ENCODE measurements around the gene SLC8A1. TPM values are rescaled to one million over a fixed set of nuclear protein-coding genes. Genes with fewer than 3 reads are reported as not detected.

The SLC8A1 gene
- total RNA-seq, 1 donor from 2014 or later: 4.2 TPM

GRCh38 chr2:40113272-40113968 is 338.5 kb downstream of the SLC8A1 start:
- DNase-seq (ENCODE audit: low read depth, low spot score): no peak
- H3K9me3 Mint-ChIP-seq: no peaks in the 10 kb centered on the region
- no peak overlapping the region for H3K27ac Mint-ChIP-seq (ENCODE audit: unreplicated experiment)
- no peaks in the 10 kb centered on the region for H3K27me3 Mint-ChIP-seq (ENCODE audit: low read depth)
- H3K4me3 Mint-ChIP-seq: no peak overlapping the region
- H3K4me1 Mint-ChIP-seq: peaks cover 5% of the 10 kb centered on the region
- no peak for TF ChIP-seq CTCF (conservative IDR thresholded peaks at IDR 0.05)
- H3K36me3 Mint-ChIP-seq (ENCODE audit: low read depth): no peaks in the 10 kb centered on the region

- Mint-ChIP-seq H3K27ac (ENCODE audit: unreplicated experiment) (no peak overlapping the region), H3K9me3 (peaks cover 3% of the 10 kb centered on the region), H3K36me3 (ENCODE audit: low read depth) (no peaks in the 10 kb centered on the region), H3K27me3 (ENCODE audit: low read depth) (no peaks in the 10 kb centered on the region), H3K4me1 (peaks cover 5% of the 10 kb centered on the region), H3K4me3 (no peak overlapping the region)
- no peak for DNase-seq (ENCODE audit: low read depth, low spot score)
- TF ChIP-seq CTCF (conservative IDR thresholded peaks at IDR 0.05): no peak
These were observed 342.5 kb downstream of the SLC8A1 start for GRCh38 chr2:40109381-40109780.

GRCh38 chr2:40108851-40109250 is 343.0 kb downstream of the SLC8A1 start:
- peaks cover 4% of the 10 kb centered on the region for H3K4me1 Mint-ChIP-seq
- H3K36me3 Mint-ChIP-seq (ENCODE audit: low read depth): no peaks in the 10 kb centered on the region
- no peaks in the 10 kb centered on the region for H3K27me3 Mint-ChIP-seq (ENCODE audit: low read depth)
- TF ChIP-seq CTCF (conservative IDR thresholded peaks at IDR 0.05): no peak
- H3K4me3 Mint-ChIP-seq: no peak overlapping the region
- no peak overlapping the region for H3K27ac Mint-ChIP-seq (ENCODE audit: unreplicated experiment)
- peaks cover 3% of the 10 kb centered on the region for H3K9me3 Mint-ChIP-seq
- no peak for DNase-seq (ENCODE audit: low read depth, low spot score)

- Mint-ChIP-seq H3K27me3 (ENCODE audit: low read depth) (no peaks in the 10 kb centered on the region), H3K36me3 (ENCODE audit: low read depth) (no peaks in the 10 kb centered on the region), H3K9me3 (peaks cover 3% of the 10 kb centered on the region), H3K4me3 (no peak overlapping the region), H3K4me1 (peaks cover 8% of the 10 kb centered on the region), H3K27ac (ENCODE audit: unreplicated experiment) (no peak overlapping the region)
- DNase-seq (ENCODE audit: low read depth, low spot score): no peak
- TF ChIP-seq CTCF (conservative IDR thresholded peaks at IDR 0.05): no peak
These were observed 345.8 kb downstream of the SLC8A1 start for GRCh38 chr2:40106061-40106460.

GRCh38 chr2:40105593-40105992 is 346.3 kb downstream of the SLC8A1 start:
- H3K27me3 Mint-ChIP-seq (ENCODE audit: low read depth): no peaks in the 10 kb centered on the region
- no peaks in the 10 kb centered on the region for H3K36me3 Mint-ChIP-seq (ENCODE audit: low read depth)
- peaks cover 12% of the 10 kb centered on the region for H3K4me1 Mint-ChIP-seq
- no peak overlapping the region for H3K4me3 Mint-ChIP-seq
- peaks cover 3% of the 10 kb centered on the region for H3K9me3 Mint-ChIP-seq
- TF ChIP-seq CTCF (conservative IDR thresholded peaks at IDR 0.05): no peak
- no peak for DNase-seq (ENCODE audit: low read depth, low spot score)
- no peak overlapping the region for H3K27ac Mint-ChIP-seq (ENCODE audit: unreplicated experiment)

Measured in neural crest cell (in vitro differentiated cells).